GM18870 (cell line): Measurements from ENCODE around the gene SEL1L2.

Experiments used
- ATAC-seq: cut with Tn5 transposase; IDR thresholded peaks from one replicate; pipeline ENCODE4 v1.9.1; 2021; ENCODE audit warnings: moderate library complexity; ENCODE audit not compliant: unreplicated experiment

The SEL1L2 gene

DNA sequence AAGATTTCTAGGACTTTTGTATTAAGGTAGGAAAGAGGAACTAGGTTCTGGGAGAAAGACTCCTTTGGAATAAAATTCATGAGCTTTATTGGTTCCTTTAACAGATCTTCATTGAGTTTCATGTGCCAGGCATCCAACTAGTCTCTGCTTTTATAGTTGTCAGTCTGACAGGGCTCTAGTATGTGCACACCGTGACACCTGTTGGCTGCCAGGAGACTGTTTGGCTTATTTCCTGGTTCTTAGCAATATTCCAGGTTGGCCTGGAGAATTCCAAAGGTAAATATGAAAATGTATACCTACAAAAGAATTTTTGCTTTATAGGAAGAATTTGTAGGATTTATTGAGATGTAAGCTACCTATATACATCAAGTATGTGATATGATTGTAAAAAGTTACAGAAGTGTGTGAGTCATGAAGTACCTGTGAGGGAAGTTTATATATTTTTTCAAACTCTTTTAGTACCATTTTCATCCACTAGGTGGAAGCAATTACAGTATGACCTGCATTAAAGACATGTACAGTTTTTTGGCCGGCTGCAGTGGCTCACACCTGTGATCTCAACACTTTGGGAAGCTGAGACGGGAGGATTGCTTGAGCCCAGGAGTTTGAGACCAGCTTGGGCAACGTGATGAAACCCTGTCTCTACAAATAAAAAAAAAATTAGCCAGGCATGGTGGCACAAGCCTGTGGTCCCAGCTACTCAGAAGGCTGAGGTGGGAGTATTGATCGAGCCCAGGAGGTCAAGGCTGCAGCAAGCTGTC, 170.3 kb downstream of the SEL1L2 start:
- ATAC-seq, result peak; percentile 80

DNA sequence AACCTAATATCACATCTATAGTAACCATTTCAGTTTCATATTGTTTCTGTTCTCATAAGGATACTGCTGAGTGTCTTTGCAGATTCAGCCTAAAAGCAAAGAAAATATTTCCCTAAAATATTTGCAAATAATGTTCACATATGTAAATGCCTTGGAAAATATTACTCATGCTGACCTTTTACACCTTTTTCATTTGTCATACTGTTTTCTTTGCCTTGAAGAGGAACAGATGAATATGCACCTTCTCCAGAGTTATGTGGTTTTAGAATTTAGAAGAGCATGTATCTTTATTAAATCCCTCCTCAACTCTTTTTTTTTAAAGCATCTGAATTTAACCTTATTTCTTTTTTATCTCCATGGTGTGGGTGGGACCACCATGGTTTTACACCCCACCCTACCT, 173.1 kb downstream of the SEL1L2 start:
- ATAC-seq, result no peak

DNA sequence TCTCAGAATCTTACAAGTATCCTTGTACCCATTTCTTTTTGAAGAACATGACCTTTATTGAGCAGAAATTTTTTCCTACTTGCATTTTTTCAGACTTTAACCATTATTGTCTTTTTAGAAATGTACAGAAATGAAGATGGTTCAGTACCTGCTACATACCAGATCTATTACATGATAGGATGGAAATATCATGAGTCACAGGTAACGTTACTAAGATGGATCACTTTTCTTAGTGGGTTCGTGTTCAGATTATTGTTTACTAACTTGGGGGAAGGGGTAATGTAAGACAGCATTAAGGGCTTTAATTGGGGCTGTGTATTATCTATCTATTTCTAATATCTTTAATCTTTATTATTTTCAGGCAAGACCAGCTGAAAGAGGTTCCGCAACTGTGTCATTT, 173.7 kb downstream of the SEL1L2 start:
- no peak for ATAC-seq

DNA sequence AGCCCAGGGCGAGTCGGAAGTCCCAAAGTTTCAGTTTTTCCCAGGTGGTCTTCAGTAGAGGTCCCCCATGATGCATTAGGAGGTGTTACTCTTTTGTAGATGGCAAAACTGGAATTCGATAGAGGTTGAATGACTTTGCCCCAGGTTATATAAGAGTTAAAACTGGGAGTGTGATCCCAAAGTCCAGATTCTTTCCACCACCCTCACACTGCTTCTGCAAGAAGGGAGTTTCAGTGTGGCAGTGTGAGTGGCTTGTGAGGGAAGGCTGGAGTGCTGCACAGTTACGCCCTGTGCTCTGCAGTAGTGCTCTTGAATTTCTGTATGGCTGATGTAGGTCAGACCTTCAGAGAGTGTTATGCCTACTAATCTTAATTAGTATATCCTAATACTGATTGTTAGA, 175.7 kb downstream of the SEL1L2 start:
- no peak for ATAC-seq

DNA sequence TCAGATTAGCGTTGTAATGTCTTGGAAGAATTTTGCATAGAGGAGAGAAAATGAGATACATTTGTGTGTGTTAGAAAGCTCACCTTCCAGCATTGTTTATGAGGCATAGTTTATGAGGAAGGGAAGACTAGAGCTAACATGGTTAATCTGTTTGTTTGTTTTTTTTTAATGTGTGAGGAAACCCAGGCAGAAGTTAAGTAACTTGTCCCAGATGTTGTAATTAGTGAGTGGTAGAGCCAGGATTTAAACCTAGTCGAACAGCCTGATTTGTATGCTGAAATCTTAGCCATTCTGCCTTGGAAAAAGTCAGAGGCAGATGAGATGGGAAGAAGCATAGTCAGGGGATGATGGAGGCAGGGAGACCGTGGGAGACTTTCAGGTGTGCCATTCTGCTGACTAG, 176.5 kb downstream of the SEL1L2 start:
- no peak for ATAC-seq

DNA sequence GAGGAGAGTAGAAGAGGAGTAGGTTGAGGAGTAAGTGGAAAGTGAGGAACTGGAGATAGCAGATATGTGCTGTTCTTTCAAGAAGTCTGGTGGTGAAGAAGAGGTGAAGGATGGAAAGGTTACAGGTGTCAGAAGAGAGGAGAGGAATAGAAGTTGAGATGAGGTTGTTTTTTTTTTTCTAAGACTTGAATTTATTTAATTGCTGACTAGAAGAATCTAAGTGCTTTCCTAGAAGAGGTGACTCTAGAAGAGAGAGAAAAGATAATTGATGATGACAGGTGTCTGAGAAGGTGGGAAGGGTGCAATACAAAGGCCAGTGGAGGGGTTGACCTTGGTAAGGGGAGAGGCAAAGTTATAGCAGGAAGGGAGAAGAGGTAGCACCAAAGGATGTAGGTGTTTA, 180.0 kb downstream of the SEL1L2 start:
- no peak for ATAC-seq

DNA sequence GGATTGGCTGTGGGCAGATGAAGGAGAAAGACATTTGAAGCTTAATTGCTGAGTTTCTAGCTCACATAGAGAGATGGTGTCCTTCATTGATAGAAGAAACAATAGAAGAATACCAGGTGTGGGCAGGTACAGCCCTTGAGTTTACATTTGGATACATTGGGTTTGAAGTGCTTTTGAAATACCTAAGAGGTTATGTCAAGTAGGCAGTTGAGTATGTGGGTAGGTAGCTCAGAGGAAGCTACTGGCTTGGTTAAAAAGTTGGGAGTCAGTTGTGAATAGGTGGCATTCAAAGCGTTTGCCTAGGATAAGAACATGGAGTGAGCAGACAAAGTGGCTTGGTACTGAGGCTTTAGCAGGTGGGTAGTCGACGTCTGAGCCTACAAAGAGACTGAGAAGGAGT, 180.6 kb downstream of the SEL1L2 start:
- ATAC-seq, result no peak

DNA sequence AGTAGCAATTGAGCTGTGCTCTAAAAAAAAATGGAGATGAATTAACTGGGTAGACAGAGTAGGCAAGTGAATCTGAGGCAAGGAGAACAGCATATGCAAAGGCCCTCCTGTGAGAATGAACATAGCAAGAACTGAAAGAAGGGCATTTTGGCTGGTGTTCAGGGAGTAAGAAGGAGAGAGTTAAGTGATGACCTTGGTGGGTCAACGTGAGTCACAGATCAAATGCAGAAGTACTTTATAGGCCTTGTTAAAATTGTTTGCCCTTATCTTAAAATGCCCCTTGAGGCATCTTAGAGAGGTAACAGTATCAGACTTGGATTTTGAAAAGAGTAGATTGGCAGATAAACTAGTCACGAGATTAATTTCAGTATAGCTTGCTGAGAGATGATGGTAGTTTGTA, 181.0 kb downstream of the SEL1L2 start:
- ATAC-seq, result no peak

DNA sequence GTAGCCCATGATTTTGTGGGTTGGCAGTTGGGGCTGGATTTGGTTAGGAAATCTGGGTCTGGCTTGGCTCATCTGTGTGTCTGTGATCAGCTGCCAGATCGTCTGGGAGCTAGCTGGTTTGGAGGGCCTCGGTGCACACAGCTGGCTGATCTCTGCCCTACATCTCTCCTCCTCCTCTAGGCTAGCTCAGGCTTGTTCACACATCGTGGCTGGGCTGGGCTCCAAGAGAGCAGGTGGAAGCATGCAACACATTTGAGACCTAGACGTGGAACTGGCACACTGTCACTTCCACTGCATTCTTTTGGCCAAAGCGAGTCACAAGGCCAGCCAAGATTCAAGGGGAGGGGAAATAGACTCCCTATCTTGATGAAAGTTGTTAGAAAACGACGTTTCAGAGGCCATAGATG, 189.7 kb downstream of the SEL1L2 start:
- ATAC-seq, result no peak

DNA sequence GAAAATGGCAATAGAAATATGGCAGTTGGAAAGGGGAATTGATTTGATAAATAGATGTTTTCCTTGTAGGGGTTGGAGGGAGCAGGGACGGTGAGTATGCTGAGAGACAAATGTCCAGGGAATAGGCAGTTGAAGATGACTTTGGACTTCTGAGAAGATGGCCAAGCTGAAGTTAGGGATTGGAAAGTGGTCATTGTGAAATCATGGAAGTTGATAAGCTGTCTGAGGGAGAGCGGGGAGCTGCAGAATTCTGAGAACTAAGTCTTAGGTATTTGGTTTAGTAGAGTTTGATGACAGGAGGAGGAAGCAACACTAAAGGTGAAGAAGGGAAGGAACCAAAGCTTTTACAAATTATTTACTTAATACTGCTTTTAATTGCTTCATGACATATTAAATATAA, 190.4 kb downstream of the SEL1L2 start:
- no peak for ATAC-seq
